ENCODE data around the gene FAM228B. TPM values are rescaled to one million over a fixed set of nuclear protein-coding genes. Genes with fewer than 3 reads are reported as not detected.

FAM228B gene
- total RNA-seq, 2 experiments from 2014 or later, result 21.6 to 24.2 TPM

DNA sequence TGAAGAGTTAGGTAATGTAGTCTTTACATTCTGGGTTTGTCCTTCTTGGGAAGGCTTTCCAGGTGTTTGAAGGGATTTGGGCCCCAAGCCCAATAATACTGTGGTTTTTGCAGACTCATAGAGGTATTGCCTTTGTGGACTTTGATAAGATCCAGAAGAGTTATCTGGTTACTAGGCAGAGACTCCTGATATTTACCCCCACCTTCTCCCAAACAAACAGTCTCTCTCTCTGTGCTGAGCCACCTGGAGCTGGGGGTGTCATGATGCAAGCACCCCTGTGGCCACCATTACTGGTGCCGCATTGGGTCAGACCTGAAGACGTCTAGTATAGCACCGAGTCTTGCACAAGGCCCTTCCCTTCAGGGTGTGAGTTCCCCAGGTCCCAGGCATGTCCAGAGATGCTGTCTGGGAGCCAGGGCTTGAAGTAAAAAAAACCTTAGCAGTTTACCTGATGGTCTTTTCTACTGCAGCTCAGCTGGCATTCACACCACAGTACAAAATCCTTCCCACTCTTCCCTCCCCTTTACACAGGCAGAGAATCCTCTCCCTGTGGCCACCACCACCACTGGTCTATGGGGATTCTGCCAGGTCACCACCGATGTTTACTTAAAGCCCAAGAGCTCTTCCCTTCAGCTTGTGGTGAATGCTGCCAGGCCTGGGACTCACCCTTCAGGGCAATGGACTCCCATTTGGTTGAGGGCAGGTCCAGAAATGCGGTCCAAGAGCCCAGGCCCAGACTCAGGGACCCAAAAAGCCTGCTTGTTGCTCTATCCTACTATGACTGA is 29.3 kb downstream of the FAM228B start:
- Histone ChIP-seq H3K27me3 (ENCODE audit: control insufficient read depth in 1 of 2, insufficient read depth in 2 of 2, low read length in 2 of 2) (no peaks in the 10 kb centered on the region), H3K9me3 (ENCODE audit: control insufficient read depth in 1 of 2, insufficient read depth in 1 of 2, low read length in 2 of 2) (peaks cover 0 to 8% of the 10 kb centered on the region in 2 experiments), H3K36me3 (ENCODE audit: insufficient read depth, low read length) (no peaks in the 10 kb centered on the region), H3K4me1 (ENCODE audit: insufficient read depth, low read length) (no peaks in the 10 kb centered on the region), H3K4me3 (ENCODE audit: low read length) (no peak overlapping the region), H3K27ac (ENCODE audit: low read depth in 1 of 2, low read length in 2 of 2) (no peak overlapping the region)
- ATAC-seq (ENCODE audit: poor library complexity) (no peak), DNase-seq (no peak)
- ChIA-PET POLR2A (no interaction called here), CTCF (no interaction called here)
- Mint-ChIP-seq H3K4me1 (ENCODE audit: low read depth) (no peaks in the 10 kb centered on the region), H3K9me3 (peaks cover 6% of the 10 kb centered on the region), H3K27ac (no peak overlapping the region), H3K4me3 (no peak overlapping the region), H3K27me3 (no peaks in the 10 kb centered on the region), H3K36me3 (ENCODE audit: low read depth) (peaks cover 49% of the 10 kb centered on the region)
- intact Hi-C loops (cut with DNase I, micrococcal nuclease), result no loop called here
- TF ChIP-seq, protein P1, sequence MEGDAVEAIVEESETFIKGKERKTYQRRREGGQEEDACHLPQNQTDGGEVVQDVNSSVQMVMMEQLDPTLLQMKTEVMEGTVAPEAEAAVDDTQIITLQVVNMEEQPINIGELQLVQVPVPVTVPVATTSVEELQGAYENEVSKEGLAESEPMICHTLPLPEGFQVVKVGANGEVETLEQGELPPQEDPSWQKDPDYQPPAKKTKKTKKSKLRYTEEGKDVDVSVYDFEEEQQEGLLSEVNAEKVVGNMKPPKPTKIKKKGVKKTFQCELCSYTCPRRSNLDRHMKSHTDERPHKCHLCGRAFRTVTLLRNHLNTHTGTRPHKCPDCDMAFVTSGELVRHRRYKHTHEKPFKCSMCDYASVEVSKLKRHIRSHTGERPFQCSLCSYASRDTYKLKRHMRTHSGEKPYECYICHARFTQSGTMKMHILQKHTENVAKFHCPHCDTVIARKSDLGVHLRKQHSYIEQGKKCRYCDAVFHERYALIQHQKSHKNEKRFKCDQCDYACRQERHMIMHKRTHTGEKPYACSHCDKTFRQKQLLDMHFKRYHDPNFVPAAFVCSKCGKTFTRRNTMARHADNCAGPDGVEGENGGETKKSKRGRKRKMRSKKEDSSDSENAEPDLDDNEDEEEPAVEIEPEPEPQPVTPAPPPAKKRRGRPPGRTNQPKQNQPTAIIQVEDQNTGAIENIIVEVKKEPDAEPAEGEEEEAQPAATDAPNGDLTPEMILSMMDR (IDR thresholded peaks at IDR 0.05), result no peak

DNA sequence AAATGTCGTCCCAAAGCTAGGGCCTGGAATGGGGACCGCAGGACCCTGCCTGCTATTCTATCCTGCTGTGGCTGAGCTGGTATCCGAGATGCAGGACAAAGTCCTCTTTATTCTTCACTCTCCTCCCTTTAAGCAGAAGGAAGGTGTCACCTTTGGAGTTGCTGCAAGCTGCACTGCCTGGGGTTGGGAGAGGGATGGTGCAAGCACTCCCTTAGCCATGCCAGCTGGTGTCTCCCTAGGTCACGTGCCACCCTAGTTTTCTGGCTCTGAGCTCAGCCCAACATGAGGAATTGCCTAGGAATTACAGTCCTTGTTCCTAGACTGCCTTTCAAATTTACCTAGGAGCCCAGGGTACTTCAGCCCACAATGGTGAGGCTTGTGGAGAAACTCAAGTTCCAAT is 30.2 kb downstream of the FAM228B start:
- intact Hi-C loops (cut with DNase I, micrococcal nuclease), result no loop called here
- DNase-seq (no peak), ATAC-seq (ENCODE audit: poor library complexity) (no peak)
- Mint-ChIP-seq H3K4me1 (ENCODE audit: low read depth) (no peaks in the 10 kb centered on the region), H3K9me3 (peaks cover 2% of the 10 kb centered on the region), H3K4me3 (no peak overlapping the region), H3K36me3 (ENCODE audit: low read depth) (peaks cover 44% of the 10 kb centered on the region), H3K27ac (no peak overlapping the region), H3K27me3 (no peaks in the 10 kb centered on the region)
- Histone ChIP-seq H3K4me1 (ENCODE audit: insufficient read depth, low read length) (no peaks in the 10 kb centered on the region), H3K4me3 (ENCODE audit: low read length) (no peak overlapping the region), H3K36me3 (ENCODE audit: insufficient read depth, low read length) (no peaks in the 10 kb centered on the region), H3K27me3 (ENCODE audit: control insufficient read depth in 1 of 2, insufficient read depth in 2 of 2, low read length in 2 of 2) (no peaks in the 10 kb centered on the region), H3K27ac (ENCODE audit: low read depth in 1 of 2, low read length in 2 of 2) (no peak overlapping the region), H3K9me3 (ENCODE audit: control insufficient read depth in 1 of 2, insufficient read depth in 1 of 2, low read length in 2 of 2) (no peaks in the 10 kb centered on the region)
- TF ChIP-seq, protein P1 (IDR thresholded peaks at IDR 0.05), result no peak
- ChIA-PET POLR2A (no interaction called here), CTCF (no interaction called here)

DNA sequence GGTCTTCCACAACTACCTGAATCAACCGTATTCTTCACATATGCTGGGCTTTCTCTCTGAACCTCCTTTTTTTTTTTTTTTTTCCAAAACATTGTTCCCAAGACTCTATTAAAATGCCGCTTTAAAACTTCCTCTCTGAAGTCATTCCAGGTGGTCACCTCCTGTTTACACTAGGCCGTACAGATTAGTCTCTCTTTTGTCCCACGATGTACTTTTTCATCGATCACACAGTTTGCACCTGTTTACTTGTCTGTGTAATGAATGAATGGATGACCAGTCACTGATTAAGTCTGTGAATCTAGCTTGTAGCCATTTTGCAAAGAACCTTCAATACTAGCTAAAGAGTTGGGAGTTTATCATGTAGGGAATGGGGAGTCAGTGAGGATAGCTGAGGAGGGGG is 34.9 kb downstream of the FAM228B start:
- ChIA-PET CTCF (no interaction called here), POLR2A (no interaction called here)
- TF ChIP-seq, protein P1 (IDR thresholded peaks at IDR 0.05), result no peak
- intact Hi-C loops (cut with DNase I, micrococcal nuclease), result no loop called here
- Mint-ChIP-seq H3K4me3 (no peak overlapping the region), H3K9me3 (no peaks in the 10 kb centered on the region), H3K4me1 (ENCODE audit: low read depth) (no peaks in the 10 kb centered on the region), H3K27ac (no peak overlapping the region), H3K27me3 (no peaks in the 10 kb centered on the region), H3K36me3 (ENCODE audit: low read depth) (peaks cover 25% of the 10 kb centered on the region)
- Histone ChIP-seq H3K9me3 (ENCODE audit: control insufficient read depth in 1 of 2, insufficient read depth in 1 of 2, low read length in 2 of 2) (no peaks in the 10 kb centered on the region), H3K4me3 (ENCODE audit: low read length) (no peak overlapping the region), H3K27me3 (ENCODE audit: control insufficient read depth in 1 of 2, insufficient read depth in 2 of 2, low read length in 2 of 2) (no peaks in the 10 kb centered on the region), H3K36me3 (ENCODE audit: insufficient read depth, low read length) (no peaks in the 10 kb centered on the region), H3K4me1 (ENCODE audit: insufficient read depth, low read length) (no peaks in the 10 kb centered on the region), H3K27ac (ENCODE audit: low read depth in 1 of 2, low read length in 2 of 2) (no peak overlapping the region)
- no peak for DNase-seq
- no peak for ATAC-seq (ENCODE audit: poor library complexity)
